Hepatocyte (in vitro differentiated cells): ENCODE data around the gene RNF213. TPM values are rescaled to one million over a fixed set of nuclear protein-coding genes. Genes with fewer than 3 reads are reported as not detected.
"Not testable (repeated sequence)": the region's sequence is repeated elsewhere in the genome, so short reads cannot be mapped to it uniquely, and the experiment has no call there.

Experiments
- DNase-seq: peaks from one replicate; pipeline ENCODE4 v3.0.0-alpha.2; 2016; ENCODE audit warnings: low spot score
- H2AFZ ChIP-seq: fragments of 200-600 bp; sonication (generic); 2 replicates; pipeline ENCODE4 v1.6.0; 2016; ENCODE audit warnings: antibody characterized with exemption, mild to moderate bottlenecking
- H3K27ac ChIP-seq: fragments of 200-600 bp; sonication (generic); 2 replicates; pipeline ENCODE4 v1.5.1; 2016; ENCODE audit warnings: mild to moderate bottlenecking
- H3K27me3 ChIP-seq: fragments of 200-600 bp; sonication (generic); 2 replicates; pipeline ENCODE4 v1.6.1; 2016
- H3K36me3 ChIP-seq: fragments of 200-600 bp; sonication (generic); replicated peaks from 2 replicates; pipeline ENCODE4 v1.5.1; 2016; ENCODE audit warnings: low read depth; ENCODE audit not compliant: insufficient read depth
- H3K4me1 ChIP-seq: fragments of 200-600 bp; sonication (generic); 2 replicates; pipeline ENCODE4 v1.5.1; 2016; ENCODE audit warnings: mild to moderate bottlenecking, moderate library complexity; ENCODE audit not compliant: insufficient read depth
- H3K4me2 ChIP-seq: fragments of 200-600 bp; sonication (generic); 2 replicates; pipeline ENCODE4 v1.6.0; 2016
- H3K4me3 ChIP-seq: fragments of 200-600 bp; sonication (generic); 2 replicates; pipeline ENCODE4 v1.5.1; 2016; ENCODE audit warnings: mild to moderate bottlenecking
- H3K79me2 ChIP-seq: fragments of 200-600 bp; sonication (generic); 2 replicates; pipeline ENCODE4 v1.6.0; 2017; ENCODE audit warnings: mild to moderate bottlenecking
- H3K9me2 ChIP-seq: fragments of 200-600 bp; sonication (generic); replicated peaks from 2 replicates; pipeline ENCODE4 v1.6.0; 2017; ENCODE audit warnings: mild to moderate bottlenecking; ENCODE audit not compliant: insufficient read depth
- H3K9me3 ChIP-seq: fragments of 200-600 bp; sonication (generic); 2 replicates; pipeline ENCODE4 v1.5.1; 2016; ENCODE audit warnings: low read depth, mild to moderate bottlenecking
- H4K20me1 ChIP-seq: fragments of 200-600 bp; sonication (generic); 2 replicates; pipeline ENCODE4 v1.6.0; 2016; ENCODE audit warnings: mild to moderate bottlenecking; ENCODE audit not compliant: insufficient read depth, poor library complexity, severe bottlenecking
- EZH2 ChIP-seq: fragments of 200-600 bp; sonication (generic); IDR thresholded peaks from 2 replicates; pipeline ENCODE4 v1.6.1; 2016; ENCODE audit warnings: antibody characterized with exemption, mild to moderate bottlenecking, borderline replicate concordance
- EZH2phosphoT487 ChIP-seq: fragments of 200-600 bp; sonication (generic); IDR thresholded peaks from one replicate; pipeline ENCODE4 v1.6.1; 2018; ENCODE audit warnings: antibody characterized with exemption, mild to moderate bottlenecking, low read depth, moderate library complexity; ENCODE audit not compliant: unreplicated experiment, severe bottlenecking
- WGBS: methylation state at CpG from one replicate; pipeline ENCODE4 v1.1.6; 2016; ENCODE audit warnings: low lambda C conversion rate; ENCODE audit errors: missing lambda C conversion rate; 5-methylcytosine and 5-hydroxymethylcytosine counted together
- polyA plus RNA-seq: library from polyadenylated mRNA; unstranded; fragments of >200 nt; fragmentation: Nextera tagmentation; extraction: Ambion mirVana; gene quantifications from 2 replicates; pipeline ENCODE4 v1.2.1, GENCODE V29; 2016
- total RNA-seq: library from RNA; depleted of rRNA; stranded (reverse); fragments of >200 nt; gene quantifications from 2 replicates; pipeline ENCODE4 v1.2.3, GENCODE V29; 2014
- TF ChIP-seq, protein P1 (sequence below): fragments of 200-600 bp; sonication (generic); IDR thresholded peaks from 2 replicates; pipeline ENCODE4 v1.5.1; 2016; ENCODE audit warnings: antibody characterized with exemption, mild to moderate bottlenecking; ENCODE audit not compliant: poor library complexity

RNF213 gene
- total and polyA plus RNA-seq, 2 experiments from 2014 or later: 21.1 to 57.4 TPM

DNA sequence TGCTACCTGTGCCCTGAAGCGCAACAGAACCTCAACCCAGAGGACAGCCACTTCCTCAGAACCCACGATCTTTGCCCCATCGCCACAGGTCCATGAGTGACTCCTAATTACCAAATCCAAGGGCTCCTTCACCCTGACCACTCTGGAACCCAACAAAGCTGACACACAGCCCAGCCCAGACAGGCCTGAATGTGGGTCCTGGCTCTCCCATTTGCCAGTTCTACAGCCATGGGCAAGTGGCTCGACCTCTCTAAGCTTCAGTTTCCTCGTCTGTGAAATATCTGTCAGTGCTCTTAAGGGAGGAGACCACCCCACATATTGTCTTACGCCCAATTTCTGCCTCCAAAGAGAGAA lies 136.4 kb downstream of the RNF213 start:
- no peaks in the 10 kb centered on the region for H3K36me3 ChIP-seq
- TF ChIP-seq, protein P1, sequence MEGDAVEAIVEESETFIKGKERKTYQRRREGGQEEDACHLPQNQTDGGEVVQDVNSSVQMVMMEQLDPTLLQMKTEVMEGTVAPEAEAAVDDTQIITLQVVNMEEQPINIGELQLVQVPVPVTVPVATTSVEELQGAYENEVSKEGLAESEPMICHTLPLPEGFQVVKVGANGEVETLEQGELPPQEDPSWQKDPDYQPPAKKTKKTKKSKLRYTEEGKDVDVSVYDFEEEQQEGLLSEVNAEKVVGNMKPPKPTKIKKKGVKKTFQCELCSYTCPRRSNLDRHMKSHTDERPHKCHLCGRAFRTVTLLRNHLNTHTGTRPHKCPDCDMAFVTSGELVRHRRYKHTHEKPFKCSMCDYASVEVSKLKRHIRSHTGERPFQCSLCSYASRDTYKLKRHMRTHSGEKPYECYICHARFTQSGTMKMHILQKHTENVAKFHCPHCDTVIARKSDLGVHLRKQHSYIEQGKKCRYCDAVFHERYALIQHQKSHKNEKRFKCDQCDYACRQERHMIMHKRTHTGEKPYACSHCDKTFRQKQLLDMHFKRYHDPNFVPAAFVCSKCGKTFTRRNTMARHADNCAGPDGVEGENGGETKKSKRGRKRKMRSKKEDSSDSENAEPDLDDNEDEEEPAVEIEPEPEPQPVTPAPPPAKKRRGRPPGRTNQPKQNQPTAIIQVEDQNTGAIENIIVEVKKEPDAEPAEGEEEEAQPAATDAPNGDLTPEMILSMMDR: no peak
- TF ChIP-seq EZH2phosphoT487: no peak
- no peak for TF ChIP-seq EZH2
- no peak overlapping the region for H2AFZ ChIP-seq
- no peaks in the 10 kb centered on the region for H3K4me1 ChIP-seq
- no peaks in the 10 kb centered on the region for H3K9me3 ChIP-seq
- H4K20me1 ChIP-seq: no peaks in the 10 kb centered on the region
- no peak for DNase-seq
- no peak overlapping the region for H3K4me2 ChIP-seq
- no peaks in the 10 kb centered on the region for H3K27me3 ChIP-seq
- 88% methylated on average over 6 of the region's 6 CpGs for WGBS
- no peak overlapping the region for H3K4me3 ChIP-seq
- no peaks in the 10 kb centered on the region for H3K9me2 ChIP-seq
- no peak overlapping the region for H3K27ac ChIP-seq
- no peaks in the 10 kb centered on the region for H3K79me2 ChIP-seq

DNA sequence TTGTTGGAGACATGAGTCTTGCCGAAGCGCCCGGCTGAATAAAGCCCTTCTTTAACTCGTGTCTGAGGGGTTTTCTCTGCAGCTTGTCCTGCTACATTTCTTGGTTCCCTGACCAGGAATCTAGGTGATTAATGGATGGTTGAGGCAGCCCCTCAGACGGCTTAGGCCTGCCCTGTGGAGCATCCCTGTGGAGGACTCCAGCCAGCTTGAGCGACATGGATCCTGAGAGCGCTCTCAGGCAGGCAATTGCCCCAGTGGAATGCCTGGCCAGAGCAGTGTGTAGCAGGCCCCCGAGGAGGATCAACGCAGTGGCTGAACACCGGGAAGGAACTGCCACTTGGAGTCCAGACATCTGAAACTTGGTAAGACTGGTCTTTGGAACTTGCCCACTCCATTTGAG lies 137.0 kb downstream of the RNF213 start:
- H3K4me1 ChIP-seq: no peaks in the 10 kb centered on the region
- H3K27ac ChIP-seq: no peak overlapping the region
- H3K36me3 ChIP-seq: no peaks in the 10 kb centered on the region
- no peaks in the 10 kb centered on the region for H3K9me3 ChIP-seq
- DNase-seq: no peak
- no peaks in the 10 kb centered on the region for H3K9me2 ChIP-seq
- no peak overlapping the region for H3K4me2 ChIP-seq
- no peak overlapping the region for H2AFZ ChIP-seq
- no peaks in the 10 kb centered on the region for H3K27me3 ChIP-seq
- WGBS: 81% methylated on average over 10 of the region's 10 CpGs
- no peaks in the 10 kb centered on the region for H4K20me1 ChIP-seq
- H3K4me3 ChIP-seq: no peak overlapping the region
- no peaks in the 10 kb centered on the region for H3K79me2 ChIP-seq
- TF ChIP-seq EZH2phosphoT487 (no peak), EZH2 (no peak)
- TF ChIP-seq, protein P1: no peak

DNA sequence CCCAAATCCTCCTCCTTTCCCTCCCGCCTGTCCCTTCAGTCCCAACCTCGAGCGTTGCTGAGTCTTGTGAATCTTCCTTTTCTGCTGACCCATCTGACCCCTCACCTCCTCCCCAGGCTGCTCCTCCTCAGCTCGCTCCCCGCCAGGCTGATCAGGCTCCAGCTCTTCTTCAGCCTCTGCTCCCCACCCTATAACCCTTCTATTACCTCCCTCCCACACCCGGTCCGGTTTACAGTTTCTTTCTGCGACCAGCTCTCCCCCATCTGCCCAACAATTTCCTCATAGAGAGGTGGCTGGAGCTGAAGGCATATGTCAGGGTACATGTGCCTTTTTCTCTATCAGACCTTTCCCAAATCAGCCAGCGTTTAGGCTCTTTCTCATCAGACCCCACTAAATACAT lies 140.4 kb downstream of the RNF213 start:
- DNase-seq: not testable (repeated sequence)
- 81% methylated on average over 7 of the region's 9 CpGs for WGBS

DNA sequence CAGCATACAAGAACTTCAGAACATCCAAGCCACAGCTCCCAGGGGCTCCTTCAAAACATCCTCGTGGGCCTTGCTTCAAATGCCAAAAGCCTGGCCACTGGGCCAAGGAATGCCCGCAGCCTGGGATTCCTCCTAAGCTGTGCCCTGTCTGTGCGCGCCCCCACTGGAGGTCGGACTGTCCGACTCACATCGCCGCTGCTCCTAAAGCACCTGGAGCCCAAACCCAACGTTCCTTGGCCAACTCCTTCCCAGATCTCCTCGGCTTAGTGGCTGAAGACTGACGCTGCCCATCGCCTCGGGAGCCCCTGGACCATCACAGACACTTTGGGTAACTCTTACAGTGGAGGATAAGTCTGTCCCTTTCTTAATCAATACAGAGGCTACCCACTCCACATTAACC lies 141.4 kb downstream of the RNF213 start:
- not testable (repeated sequence) for H3K4me1 ChIP-seq, H3K27me3 ChIP-seq, H4K20me1 ChIP-seq, H3K27ac ChIP-seq, DNase-seq, H3K4me2 ChIP-seq, H3K4me3 ChIP-seq, H3K79me2 ChIP-seq, H3K9me3 ChIP-seq, H3K36me3 ChIP-seq, H3K9me2 ChIP-seq, H2AFZ ChIP-seq
- 95% methylated on average over 13 of the region's 13 CpGs for WGBS

More for the DNA sequence above, 140.4 kb downstream of the RNF213 start:
- H3K4me3 ChIP-seq, H3K36me3 ChIP-seq, H3K27ac ChIP-seq, H3K27me3 ChIP-seq, H3K9me2 ChIP-seq, H3K4me1 ChIP-seq, H3K4me2 ChIP-seq, H2AFZ ChIP-seq, H3K9me3 ChIP-seq, H4K20me1 ChIP-seq, H3K79me2 ChIP-seq: not testable (repeated sequence)

DNA sequence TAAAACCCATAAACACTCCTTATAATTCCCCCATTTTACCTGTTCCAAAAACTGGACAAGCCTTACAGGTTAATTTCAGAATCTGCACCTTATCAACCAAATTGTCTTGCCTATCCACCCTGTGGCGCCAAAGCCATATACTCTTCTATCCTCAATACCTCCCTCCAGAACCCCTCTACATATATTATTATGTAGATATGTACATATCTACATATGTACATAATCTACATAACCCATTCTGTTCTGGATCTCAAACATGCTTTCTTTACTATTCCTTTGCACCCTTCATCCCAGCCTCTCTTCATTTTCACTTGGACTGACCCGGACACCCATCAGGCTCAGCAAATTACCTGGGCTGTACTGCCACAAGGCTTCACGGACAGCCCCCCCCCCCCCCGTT lies 142.3 kb downstream of the RNF213 start:
- DNase-seq: no peak
- Histone ChIP-seq H3K27me3 (no peaks in the 10 kb centered on the region), H3K9me3 (no peaks in the 10 kb centered on the region), H2AFZ (no peak overlapping the region), H3K4me3 (no peak overlapping the region), H3K27ac (no peak overlapping the region), H3K4me2 (no peak overlapping the region), H3K4me1 (no peaks in the 10 kb centered on the region), H3K9me2 (no peaks in the 10 kb centered on the region), H4K20me1 (no peaks in the 10 kb centered on the region), H3K36me3 (no peaks in the 10 kb centered on the region), H3K79me2 (no peaks in the 10 kb centered on the region)
- TF ChIP-seq, protein P1: no peak
- TF ChIP-seq EZH2phosphoT487 (no peak), EZH2 (no peak)
- 93% methylated on average over 4 of the region's 4 CpGs for WGBS
